ENCODE measurements around the gene GRAMD1A.

DNA sequence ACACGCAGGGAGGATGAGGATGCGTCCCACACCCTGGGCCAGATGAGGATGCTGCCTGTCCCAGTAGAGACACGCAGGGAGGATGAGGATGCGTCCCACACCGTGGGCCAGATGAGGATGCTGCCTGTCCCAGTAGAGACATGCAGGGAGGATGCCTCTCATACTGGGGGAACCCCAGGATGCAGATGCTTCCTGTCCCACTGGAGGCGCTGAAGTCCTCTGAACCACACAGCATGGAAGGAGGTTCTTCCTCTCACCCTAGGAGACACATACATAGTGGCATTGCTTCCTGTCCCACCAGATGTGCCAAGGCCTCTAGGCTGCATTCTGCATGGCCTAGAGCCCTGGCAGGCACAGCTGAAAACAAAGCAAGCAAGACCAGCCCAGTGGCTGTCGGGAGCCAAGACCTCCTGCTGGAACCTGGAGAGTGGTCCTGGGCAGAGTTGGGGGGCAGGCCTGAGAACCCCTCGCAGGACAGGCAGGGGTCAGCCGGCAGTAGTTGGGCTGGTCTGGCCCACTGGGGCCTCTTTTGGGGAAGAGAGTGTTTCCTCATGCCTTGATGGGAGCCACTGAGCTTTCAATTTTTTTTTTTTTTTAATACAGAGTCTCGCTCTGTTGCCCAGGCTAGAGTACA is 45.7 kb downstream of the GRAMD1A start:
- no peak for TF ChIP-seq POLR2A (IDR thresholded peaks at IDR 0.05; ENCODE audit: extremely low read depth, insufficient read length)
- peak; percentile 28 for TF ChIP-seq CTCF (IDR thresholded peaks at IDR 0.05; ENCODE audit: low read depth, low read length)

Data from NB4 (cell line).